Measurements from ENCODE around the gene WRNIP1. TPM values are rescaled to one million over a fixed set of nuclear protein-coding genes. Genes with fewer than 3 reads are reported as not detected.

WRNIP1 gene
- total RNA-seq, 1 experiment from 2014 or later = 36.3 TPM

GRCh38 chr6:2744209-2744771 lies 20.9 kb upstream of the WRNIP1 start:
- TF ChIP-seq FOXK1 (CRISPR knock-in tag; IDR thresholded peaks at IDR 0.05) (no peak), FOXJ3 (CRISPR knock-in tag; IDR thresholded peaks at IDR 0.05; ENCODE audit: borderline replicate concordance) (no peak), ZNF232 (CRISPR knock-in tag; IDR thresholded peaks at IDR 0.05) (no peak), NR1H2 (CRISPR knock-in tag; IDR thresholded peaks at IDR 0.05) (no peak), MYBL2 (CRISPR knock-in tag; IDR thresholded peaks at IDR 0.05) (no peak), OVOL2 (CRISPR knock-in tag; IDR thresholded peaks at IDR 0.05; ENCODE audit: borderline replicate concordance) (no peak), MXD4 (CRISPR knock-in tag; IDR thresholded peaks at IDR 0.05; ENCODE audit: borderline replicate concordance) (no peak), ATF1 (CRISPR knock-in tag; IDR thresholded peaks at IDR 0.05) (no peak)
- TF ChIP-seq, protein P1, sequence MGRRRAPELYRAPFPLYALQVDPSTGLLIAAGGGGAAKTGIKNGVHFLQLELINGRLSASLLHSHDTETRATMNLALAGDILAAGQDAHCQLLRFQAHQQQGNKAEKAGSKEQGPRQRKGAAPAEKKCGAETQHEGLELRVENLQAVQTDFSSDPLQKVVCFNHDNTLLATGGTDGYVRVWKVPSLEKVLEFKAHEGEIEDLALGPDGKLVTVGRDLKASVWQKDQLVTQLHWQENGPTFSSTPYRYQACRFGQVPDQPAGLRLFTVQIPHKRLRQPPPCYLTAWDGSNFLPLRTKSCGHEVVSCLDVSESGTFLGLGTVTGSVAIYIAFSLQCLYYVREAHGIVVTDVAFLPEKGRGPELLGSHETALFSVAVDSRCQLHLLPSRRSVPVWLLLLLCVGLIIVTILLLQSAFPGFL (CRISPR knock-in tag; IDR thresholded peaks at IDR 0.05; ENCODE audit: borderline replicate concordance) = no peak
- TF ChIP-seq, protein P2, sequence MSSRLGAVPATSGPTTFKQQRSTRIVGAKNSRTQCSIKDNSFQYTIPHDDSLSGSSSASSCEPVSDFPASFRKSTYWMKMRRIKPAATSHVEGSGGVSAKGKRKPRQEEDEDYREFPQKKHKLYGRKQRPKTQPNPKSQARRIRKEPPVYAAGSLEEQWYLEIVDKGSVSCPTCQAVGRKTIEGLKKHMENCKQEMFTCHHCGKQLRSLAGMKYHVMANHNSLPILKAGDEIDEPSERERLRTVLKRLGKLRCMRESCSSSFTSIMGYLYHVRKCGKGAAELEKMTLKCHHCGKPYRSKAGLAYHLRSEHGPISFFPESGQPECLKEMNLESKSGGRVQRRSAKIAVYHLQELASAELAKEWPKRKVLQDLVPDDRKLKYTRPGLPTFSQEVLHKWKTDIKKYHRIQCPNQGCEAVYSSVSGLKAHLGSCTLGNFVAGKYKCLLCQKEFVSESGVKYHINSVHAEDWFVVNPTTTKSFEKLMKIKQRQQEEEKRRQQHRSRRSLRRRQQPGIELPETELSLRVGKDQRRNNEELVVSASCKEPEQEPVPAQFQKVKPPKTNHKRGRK (CRISPR knock-in tag; IDR thresholded peaks at IDR 0.05; ENCODE audit: borderline replicate concordance) = no peak
- Mint-ChIP-seq H3K27ac (no peak overlapping the region), H3K36me3 (no peaks in the 10 kb centered on the region), H3K9me3 (no peaks in the 10 kb centered on the region; the same call in 1 of the 2 replicates), H3K27me3 (ENCODE audit: low read depth) (no peaks in the 10 kb centered on the region), H3K4me1 (peaks cover 16% of the 10 kb centered on the region), H3K4me3 (no peak overlapping the region)
- DNase-seq (ENCODE audit: low spot score) (no peak), ATAC-seq (no peak)
- CTCF ChIA-PET = interaction anchor here (0.6 kb wide), 1 partner anchor 1276 kb away, joined by 5 read pairs; no protein-coding TSS in a partner anchor
- POLR2A ChIA-PET = no interaction called here

GRCh38 chr6:2744778-2745177 lies 20.4 kb upstream of the WRNIP1 start:
- ATAC-seq = no peak
- Mint-ChIP-seq H3K27ac (0 out of 2 replicates have a peak overlapping the region, but pooled peaks have one; percentile 34), H3K27me3 (ENCODE audit: low read depth) (no peaks in the 10 kb centered on the region), H3K4me1 (peaks cover 18% of the 10 kb centered on the region), H3K4me3 (no peak overlapping the region), H3K9me3 (no peaks in the 10 kb centered on the region; the same call in 1 of the 2 replicates), H3K36me3 (no peaks in the 10 kb centered on the region)
- ChIA-PET CTCF (interaction anchor here (6.5 kb wide), 1 partner anchor 8 kb away, joined by 88 read pairs; no protein-coding TSS in a partner anchor), POLR2A (no interaction called here)
- TF ChIP-seq ZBTB21 (CRISPR knock-in tag; IDR thresholded peaks at IDR 0.05; ENCODE audit: borderline replicate concordance) (no peak), ESRRA (CRISPR knock-in tag; IDR thresholded peaks at IDR 0.05; ENCODE audit: borderline replicate concordance) (no peak), STAT6 (CRISPR knock-in tag; conservative IDR thresholded peaks at IDR 0.05; ENCODE audit: low read depth) (no peak), FOXP4 (CRISPR knock-in tag; IDR thresholded peaks at IDR 0.05) (no peak), SOX15 (CRISPR knock-in tag; IDR thresholded peaks at IDR 0.05) (no peak)
- TF ChIP-seq, protein P3, sequence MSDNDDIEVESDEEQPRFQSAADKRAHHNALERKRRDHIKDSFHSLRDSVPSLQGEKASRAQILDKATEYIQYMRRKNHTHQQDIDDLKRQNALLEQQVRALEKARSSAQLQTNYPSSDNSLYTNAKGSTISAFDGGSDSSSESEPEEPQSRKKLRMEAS (CRISPR knock-in tag; IDR thresholded peaks at IDR 0.05) = no peak
- DNase-seq (ENCODE audit: low spot score) = no peak

Data from WTC11 (cell line).